SH-SY5Y (cell line): ENCODE data around the gene PIK3C3.

Source experiments
- GATA2 ChIP-seq: IDR thresholded peaks from 2 replicates; pipeline ENCODE4 v1.6.1; 2011; ENCODE audit warnings: mild to moderate bottlenecking, low read depth, low read length
- GATA3 ChIP-seq: IDR thresholded peaks from 2 replicates; pipeline ENCODE4 v1.6.1; 2011; ENCODE audit warnings: low read depth, mild to moderate bottlenecking, low read length, moderate library complexity

DNA sequence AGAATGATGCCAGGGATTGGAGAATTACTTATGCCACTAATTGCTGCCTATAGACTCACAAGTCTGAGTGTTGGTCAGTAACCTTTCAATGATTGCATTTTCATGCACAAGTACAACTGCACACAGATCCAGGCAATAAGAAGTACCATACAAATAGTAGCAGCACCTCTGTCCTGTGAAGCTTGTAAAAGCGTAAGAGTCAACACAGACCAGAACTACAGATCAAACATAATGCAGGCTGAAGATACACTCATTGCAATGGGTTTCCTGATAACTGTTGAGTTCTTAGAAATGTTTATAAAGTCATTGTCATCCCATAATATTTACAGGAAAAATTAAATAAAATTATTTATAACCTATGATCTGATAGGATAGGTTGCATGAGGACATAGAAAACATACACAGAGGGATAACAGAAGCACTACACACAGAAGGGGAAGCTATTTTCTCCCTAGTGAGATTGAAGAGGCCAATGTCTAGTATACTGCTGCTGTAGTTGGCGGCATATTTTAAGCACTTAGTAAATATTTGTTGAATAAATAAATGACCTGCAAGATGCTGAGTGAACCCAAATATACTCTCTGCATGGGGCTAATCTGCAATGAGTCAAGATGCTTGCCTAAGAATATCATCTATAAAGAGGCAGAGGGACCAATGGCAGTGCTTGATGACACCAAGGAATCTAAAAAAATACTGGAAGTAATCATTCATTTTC is 5.7 kb upstream of the PIK3C3 start:
- no peak for TF ChIP-seq GATA2
- TF ChIP-seq GATA3, result no peak
